DND-41 (cell line): ENCODE data around the gene GPR89B.
"Not testable (repeated sequence)": the region's sequence is repeated elsewhere in the genome, so short reads cannot be mapped to it uniquely, and the experiment has no call there.

Experiments
- ATAC-seq: fragments of 200-7000 bp; cut with Tn5 transposase; 3 replicates; pipeline ENCODE4 v1.9.1; 2021; ENCODE audit warnings: low read depth; ENCODE audit not compliant: insufficient read depth
- DNase-seq: peaks from one replicate; pipeline ENCODE4 v3.0.0-alpha.2; 2020
- H2AFZ ChIP-seq: 2 replicates; pipeline ENCODE4 v1.6.0; 2012; ENCODE audit warnings: low read depth, low read length
- H3K27ac ChIP-seq: 2 replicates; pipeline ENCODE4 v1.5.1; 2012; ENCODE audit warnings: low read length, inconsistent platforms
- H3K27me3 ChIP-seq: fragments of 200-600 bp; sonication (generic); 2 replicates; pipeline ENCODE4 v1.6.0; 2012; ENCODE audit warnings: low read length, mild to moderate bottlenecking, inconsistent platforms; ENCODE audit not compliant: insufficient read depth, poor library complexity
- H3K36me3 ChIP-seq: 2 replicates; pipeline ENCODE4 v1.5.1; 2012; ENCODE audit warnings: low read length, inconsistent platforms; ENCODE audit not compliant: insufficient read depth
- H3K4me1 ChIP-seq: 2 replicates; pipeline ENCODE4 v1.5.1; 2012; ENCODE audit warnings: mild to moderate bottlenecking, low read length; ENCODE audit not compliant: insufficient read depth
- H3K4me2 ChIP-seq: 2 replicates; pipeline ENCODE4 v1.6.0; 2012; ENCODE audit warnings: mild to moderate bottlenecking, moderate library complexity, low read length, inconsistent platforms; ENCODE audit not compliant: insufficient read depth
- H3K4me3 ChIP-seq, 2 experiments: fragments of 200-600 bp in 1 of 2; shearing (Covaris generic) in 1 of 2; 2 replicates each; pipeline ENCODE4 v1.5.1; 2012 to 2016; ENCODE audit warnings: inconsistent platforms in 2 of 2, low read length in 2 of 2, mild to moderate bottlenecking in 2 of 2, low read depth in 1 of 2, moderate library complexity in 1 of 2
- H3K79me2 ChIP-seq: 2 replicates; pipeline ENCODE4 v1.6.0; 2012; ENCODE audit warnings: low read length, inconsistent platforms; ENCODE audit not compliant: insufficient read depth
- H3K9ac ChIP-seq: 2 replicates; pipeline ENCODE4 v1.6.0; 2012; ENCODE audit warnings: low read depth, mild to moderate bottlenecking, inconsistent platforms, low read length, moderate library complexity
- H3K9me3 ChIP-seq: 2 replicates; pipeline ENCODE4 v1.5.1; 2012; ENCODE audit warnings: low read length, moderate library complexity, mild to moderate bottlenecking, inconsistent platforms; ENCODE audit not compliant: insufficient read depth, severe bottlenecking
- H4K20me1 ChIP-seq: 2 replicates; pipeline ENCODE4 v1.6.0; 2012; ENCODE audit warnings: low read length; ENCODE audit not compliant: insufficient read depth

Gene GPR89B

GRCh38 chr1:148033147-148033546, 104.9 kb downstream of the GPR89B start:
- H3K9ac ChIP-seq, H3K27me3 ChIP-seq, ATAC-seq, H3K4me1 ChIP-seq, H3K36me3 ChIP-seq, H2AFZ ChIP-seq, H4K20me1 ChIP-seq, H3K27ac ChIP-seq, H3K4me2 ChIP-seq, DNase-seq, H3K9me3 ChIP-seq, H3K4me3 ChIP-seq, H3K79me2 ChIP-seq: not testable (repeated sequence)

- not testable (repeated sequence) for H3K79me2 ChIP-seq, H3K27me3 ChIP-seq, DNase-seq, H3K4me2 ChIP-seq, ATAC-seq, H3K4me1 ChIP-seq, H2AFZ ChIP-seq, H3K27ac ChIP-seq, H3K4me3 ChIP-seq, H3K9ac ChIP-seq, H3K36me3 ChIP-seq, H4K20me1 ChIP-seq, H3K9me3 ChIP-seq
Measured at GRCh38 chr1:148037850-148038461, 109.7 kb downstream of the GPR89B start.

- not testable (repeated sequence) for H3K79me2 ChIP-seq, H3K9ac ChIP-seq, H3K27me3 ChIP-seq, H3K36me3 ChIP-seq, DNase-seq, H4K20me1 ChIP-seq, ATAC-seq, H2AFZ ChIP-seq, H3K4me1 ChIP-seq, H3K27ac ChIP-seq, H3K4me3 ChIP-seq, H3K4me2 ChIP-seq, H3K9me3 ChIP-seq
Measured at GRCh38 chr1:148038462-148039333, 110.5 kb downstream of the GPR89B start.
